NCI-H774 (cell line): ENCODE data around the gene PAPPA2.
"Not testable (repeated sequence)": the region's sequence is repeated elsewhere in the genome, so short reads cannot be mapped to it uniquely, and the experiment has no call there.

ENCODE experiments used
- DNase-seq: peaks from one replicate; lab custom pipeline; 2025; lab: John Stamatoyannopoulos, UW

The PAPPA2 gene

GRCh38 chr1:176462674-176463378, at the start of gene PAPPA2:
Gene PAPPA2 (plus strand): TSS chr1:176463175. CDS start chr1:176556323, 93,148 bp downstream.
- no peak for DNase-seq

- no peak for DNase-seq
These were observed 46.2 kb upstream of the PAPPA2 start for GRCh38 chr1:176416777-176417176.

GRCh38 chr1:176419608-176420007, 43.4 kb upstream of the PAPPA2 start:
- DNase-seq, result not testable (repeated sequence)

- DNase-seq, result no peak
These were observed 28.7 kb upstream of the PAPPA2 start for GRCh38 chr1:176434234-176434633.

- DNase-seq, result no peak
These were observed 26.7 kb upstream of the PAPPA2 start for GRCh38 chr1:176436251-176436650.

- DNase-seq, result no peak
These were observed 22.8 kb upstream of the PAPPA2 start for GRCh38 chr1:176440176-176440575.

- no peak for DNase-seq
These were observed 18.7 kb upstream of the PAPPA2 start for GRCh38 chr1:176444286-176444685.

GRCh38 chr1:176445402-176445801, 17.6 kb upstream of the PAPPA2 start:
- DNase-seq, result no peak

- no peak for DNase-seq
These were observed 14.6 kb upstream of the PAPPA2 start for GRCh38 chr1:176448340-176448739.

- no peak for DNase-seq
These were observed 12.4 kb upstream of the PAPPA2 start for GRCh38 chr1:176450526-176450925.

- not testable (repeated sequence) for DNase-seq
These were observed 11.2 kb upstream of the PAPPA2 start for GRCh38 chr1:176451741-176452140.

- DNase-seq, result no peak
These were observed 6.2 kb upstream of the PAPPA2 start for GRCh38 chr1:176456795-176457194.

GRCh38 chr1:176460544-176461336, 2.2 kb upstream of the PAPPA2 start:
- DNase-seq, result no peak

- DNase-seq, result no peak
These were observed 1.4 kb upstream of the PAPPA2 start for GRCh38 chr1:176461576-176461975.

GRCh38 chr1:176466514-176466913, 3.5 kb downstream of the PAPPA2 start:
- no peak for DNase-seq

- DNase-seq, result no peak
These were observed 6.6 kb downstream of the PAPPA2 start for GRCh38 chr1:176469450-176470010.

GRCh38 chr1:176471338-176472121, 8.6 kb downstream of the PAPPA2 start:
- DNase-seq, result no peak

- DNase-seq, result no peak
These were observed 17.0 kb downstream of the PAPPA2 start for GRCh38 chr1:176479971-176480370.

- DNase-seq, result no peak
These were observed 17.8 kb downstream of the PAPPA2 start for GRCh38 chr1:176480750-176481149.

- DNase-seq, result no peak
These were observed 22.1 kb downstream of the PAPPA2 start for GRCh38 chr1:176485083-176485482.

- no peak for DNase-seq
These were observed 31.5 kb downstream of the PAPPA2 start for GRCh38 chr1:176494436-176494835.

- DNase-seq, result no peak
These were observed 36.7 kb downstream of the PAPPA2 start for GRCh38 chr1:176499671-176500070.
